Measurements from ENCODE around the gene TRHDE. TPM values are rescaled to one million over a fixed set of nuclear protein-coding genes. Genes with fewer than 3 reads are reported as not detected.

The TRHDE gene
- total and polyA plus RNA-seq, 9 of the 15 experiments (the other 6 are each of a cell fraction or from before 2014, with no cell fraction given): 0.03 to 0.29 (median 0.09) TPM

DNA sequence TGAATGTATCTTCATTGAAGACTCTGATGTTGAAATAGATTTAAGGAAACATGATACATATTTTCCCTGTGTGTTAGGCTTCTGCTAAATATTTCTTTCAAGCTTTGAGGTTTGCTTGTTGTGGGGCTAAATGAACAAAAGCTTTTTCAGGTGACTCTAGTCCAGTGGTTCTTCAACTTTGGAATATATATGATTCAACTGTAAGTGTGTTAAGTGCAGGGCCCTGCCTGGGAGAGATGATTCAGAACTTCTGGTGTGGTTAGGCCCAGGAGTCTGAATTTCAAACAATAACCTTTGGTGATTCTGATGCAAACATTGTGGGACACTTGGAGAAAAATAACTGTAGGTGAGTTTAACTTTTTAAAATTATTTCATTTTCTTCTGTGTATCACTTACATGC lies 93.0 kb downstream of the TRHDE start (continued):
- TF ChIP-seq PCBP2 (IDR thresholded peaks at IDR 0.05; ENCODE audit: low read depth, low read length, poor library complexity, severe bottlenecking) (no peak), HDAC8 (tag; IDR thresholded peaks at IDR 0.05) (no peak), ZNF146 (CRISPR knock-in tag; IDR thresholded peaks at IDR 0.05; ENCODE audit: unreplicated experiment) (no peak)
- TF ChIP-seq, protein P1, sequence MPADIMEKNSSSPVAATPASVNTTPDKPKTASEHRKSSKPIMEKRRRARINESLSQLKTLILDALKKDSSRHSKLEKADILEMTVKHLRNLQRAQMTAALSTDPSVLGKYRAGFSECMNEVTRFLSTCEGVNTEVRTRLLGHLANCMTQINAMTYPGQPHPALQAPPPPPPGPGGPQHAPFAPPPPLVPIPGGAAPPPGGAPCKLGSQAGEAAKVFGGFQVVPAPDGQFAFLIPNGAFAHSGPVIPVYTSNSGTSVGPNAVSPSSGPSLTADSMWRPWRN (IDR thresholded peaks at IDR 0.05; ENCODE audit: low read depth): no peak
- TF ChIP-seq, protein P2, sequence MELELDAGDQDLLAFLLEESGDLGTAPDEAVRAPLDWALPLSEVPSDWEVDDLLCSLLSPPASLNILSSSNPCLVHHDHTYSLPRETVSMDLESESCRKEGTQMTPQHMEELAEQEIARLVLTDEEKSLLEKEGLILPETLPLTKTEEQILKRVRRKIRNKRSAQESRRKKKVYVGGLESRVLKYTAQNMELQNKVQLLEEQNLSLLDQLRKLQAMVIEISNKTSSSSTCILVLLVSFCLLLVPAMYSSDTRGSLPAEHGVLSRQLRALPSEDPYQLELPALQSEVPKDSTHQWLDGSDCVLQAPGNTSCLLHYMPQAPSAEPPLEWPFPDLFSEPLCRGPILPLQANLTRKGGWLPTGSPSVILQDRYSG (tag; conservative IDR thresholded peaks at IDR 0.05; ENCODE audit: low read depth): no peak

DNA sequence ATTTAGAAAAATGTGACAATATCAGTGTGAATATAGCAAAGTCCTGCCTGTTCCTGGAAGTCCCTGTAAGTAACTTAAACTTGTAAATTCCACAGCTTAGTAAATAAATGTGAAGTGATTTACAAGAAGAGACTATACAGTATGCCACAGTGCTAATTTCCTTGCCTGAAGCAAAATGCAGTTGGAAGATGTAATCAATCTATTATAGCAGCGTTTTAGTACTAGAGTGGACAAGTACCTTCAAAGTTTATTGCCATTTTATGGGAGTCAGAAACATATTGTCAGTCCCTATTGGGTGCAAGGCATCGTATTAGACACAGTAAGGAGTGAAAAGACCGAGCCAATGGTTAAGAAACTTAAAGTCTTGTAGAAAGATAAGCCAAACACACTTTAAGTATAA lies 94.1 kb downstream of the TRHDE start:
- Histone ChIP-seq H3K27ac (ENCODE audit: extremely low read depth, low read depth, low read length) (no peak overlapping the region), H3K9ac (ENCODE audit: insufficient read depth in 1 of 2, low read depth in 2 of 2, low read length in 2 of 2) (no peak overlapping the region), H3K9me1 (ENCODE audit: control insufficient read depth, insufficient read depth, low read length) (no peaks in the 10 kb centered on the region), H3K79me2 (ENCODE audit: control insufficient read depth, insufficient read depth, low read length) (no peaks in the 10 kb centered on the region), H4K20me1 (replicated peaks; ENCODE audit: control insufficient read depth, insufficient read depth, low read length) (no peaks in the 10 kb centered on the region), H3K4me2 (ENCODE audit: insufficient read depth, low read length) (no peak overlapping the region), H3K4me1 (replicated peaks in 1 of 2; ENCODE audit: control insufficient read depth in 2 of 2, insufficient read depth in 2 of 2, low read length in 2 of 2) (no peaks in the 10 kb centered on the region), H3K4me3 (no peak overlapping the region), H2AFZ (ENCODE audit: low read depth, low read length) (no peak overlapping the region), H3K36me3 (ENCODE audit: control insufficient read depth, insufficient read depth, low read length) (no peaks in the 10 kb centered on the region), H3K9me3 (replicated peaks; ENCODE audit: control insufficient read depth, insufficient read depth, low read depth, low read length) (no peaks in the 10 kb centered on the region), H3K27me3 (ENCODE audit: control insufficient read depth in 2 of 2, insufficient read depth in 2 of 2, low read length in 2 of 2) (no peaks in the 10 kb centered on the region)
- in situ Hi-C loops (cut with MboI): no loop called here
- no peak for DNase-seq (ENCODE audit: extremely low read depth in 1 of 4, low spot score in 3 of 4)
- intact Hi-C loops (cut with micrococcal nuclease): no loop called here
- no peak for FAIRE-seq
- WGBS (ENCODE audit: insufficient coverage, low coverage, missing lambda C conversion rate): 0% methylated on average over 3 of the region's 3 CpGs
- no peak for ATAC-seq
- ChIA-PET CTCF (ENCODE audit: low intra/inter-chr PET ratio) (no interaction called here), POLR2A (no interaction called here)
- BruUV-seq (replicated peaks): no TSS peak
- no peak for TF ChIP-seq ZNF324 (CRISPR knock-in tag; IDR thresholded peaks at IDR 0.05)
- TF ChIP-seq ETS2 (tag; IDR thresholded peaks at IDR 0.05; ENCODE audit: borderline replicate concordance, poor library complexity, severe bottlenecking): no peak
- no peak for TF ChIP-seq MIER1 (IDR thresholded peaks at IDR 0.05; ENCODE audit: low read depth)
- no peak for TF ChIP-seq MCM5 (IDR thresholded peaks at IDR 0.05; ENCODE audit: low read depth)
- TF ChIP-seq, protein P3, sequence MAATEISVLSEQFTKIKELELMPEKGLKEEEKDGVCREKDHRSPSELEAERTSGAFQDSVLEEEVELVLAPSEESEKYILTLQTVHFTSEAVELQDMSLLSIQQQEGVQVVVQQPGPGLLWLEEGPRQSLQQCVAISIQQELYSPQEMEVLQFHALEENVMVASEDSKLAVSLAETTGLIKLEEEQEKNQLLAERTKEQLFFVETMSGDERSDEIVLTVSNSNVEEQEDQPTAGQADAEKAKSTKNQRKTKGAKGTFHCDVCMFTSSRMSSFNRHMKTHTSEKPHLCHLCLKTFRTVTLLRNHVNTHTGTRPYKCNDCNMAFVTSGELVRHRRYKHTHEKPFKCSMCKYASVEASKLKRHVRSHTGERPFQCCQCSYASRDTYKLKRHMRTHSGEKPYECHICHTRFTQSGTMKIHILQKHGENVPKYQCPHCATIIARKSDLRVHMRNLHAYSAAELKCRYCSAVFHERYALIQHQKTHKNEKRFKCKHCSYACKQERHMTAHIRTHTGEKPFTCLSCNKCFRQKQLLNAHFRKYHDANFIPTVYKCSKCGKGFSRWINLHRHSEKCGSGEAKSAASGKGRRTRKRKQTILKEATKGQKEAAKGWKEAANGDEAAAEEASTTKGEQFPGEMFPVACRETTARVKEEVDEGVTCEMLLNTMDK (IDR thresholded peaks at IDR 0.05; ENCODE audit: borderline replicate concordance, insufficient read depth, low read depth, low read length, poor library complexity, severe bottlenecking): no peak
- TF ChIP-seq, protein P4, sequence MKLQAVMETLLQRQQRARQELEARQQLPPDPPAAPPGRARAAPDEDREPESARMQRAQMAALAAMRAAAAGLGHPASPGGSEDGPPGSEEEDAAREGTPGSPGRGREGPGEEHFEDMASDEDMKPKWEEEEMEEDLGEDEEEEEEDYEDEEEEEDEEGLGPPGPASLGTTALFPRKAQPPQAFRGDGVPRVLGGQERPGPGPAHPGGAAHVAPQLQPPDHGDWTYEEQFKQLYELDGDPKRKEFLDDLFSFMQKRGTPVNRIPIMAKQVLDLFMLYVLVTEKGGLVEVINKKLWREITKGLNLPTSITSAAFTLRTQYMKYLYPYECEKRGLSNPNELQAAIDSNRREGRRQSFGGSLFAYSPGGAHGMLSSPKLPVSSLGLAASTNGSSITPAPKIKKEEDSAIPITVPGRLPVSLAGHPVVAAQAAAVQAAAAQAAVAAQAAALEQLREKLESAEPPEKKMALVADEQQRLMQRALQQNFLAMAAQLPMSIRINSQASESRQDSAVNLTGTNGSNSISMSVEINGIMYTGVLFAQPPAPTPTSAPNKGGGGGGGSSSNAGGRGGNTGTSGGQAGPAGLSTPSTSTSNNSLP (IDR thresholded peaks at IDR 0.05; ENCODE audit: borderline replicate concordance, low read depth, low read length): no peak
- no peak for TF ChIP-seq STAG1 (CRISPR knock-in tag; IDR thresholded peaks at IDR 0.05; ENCODE audit: borderline replicate concordance)
- no peak for TF ChIP-seq TEAD2 (tag; IDR thresholded peaks at IDR 0.05)
- no peak for TF ChIP-seq ZNF354B (CRISPR knock-in tag; IDR thresholded peaks at IDR 0.05)
- TF ChIP-seq ZNF184 (CRISPR knock-in tag; IDR thresholded peaks at IDR 0.05): no peak
- no peak for TF ChIP-seq ZSCAN32 (CRISPR knock-in tag; IDR thresholded peaks at IDR 0.05)
- TF ChIP-seq BDP1 (IDR thresholded peaks at IDR 0.05; ENCODE audit: insufficient read depth, insufficient read length): no peak
